Fibroblast of skin of scalp (primary cell): Measurements from ENCODE around the gene PCBP2.
A peak's percentile ranks its signal among the peaks of the same experiment; 100 is the strongest.

ENCODE experiments used
- DNase-seq: peaks from one replicate; pipeline ENCODE4 v3.0.0-alpha.2; 2013

The PCBP2 gene

GRCh38 chr12:53474077-53474476 lies 22.2 kb downstream of the PCBP2 start:
- no peak for DNase-seq

GRCh38 chr12:53474819-53475218 lies 22.9 kb downstream of the PCBP2 start:
- DNase-seq, result no peak

- DNase-seq, result peak; percentile 47
Measured at GRCh38 chr12:53476769-53477209, 24.9 kb downstream of the PCBP2 start.

- no peak for DNase-seq
Measured at GRCh38 chr12:53478865-53479264, 27.0 kb downstream of the PCBP2 start.

GRCh38 chr12:53479331-53479730 lies 27.4 kb downstream of the PCBP2 start:
- no peak for DNase-seq

- DNase-seq, result no peak
Measured at GRCh38 chr12:53480491-53481442, 28.9 kb downstream of the PCBP2 start.

- peak; percentile 37 for DNase-seq
Measured at GRCh38 chr12:53481458-53481857, 29.6 kb downstream of the PCBP2 start.

- DNase-seq, result peak; percentile 37
Measured at GRCh38 chr12:53481939-53482586, 30.2 kb downstream of the PCBP2 start.

- DNase-seq, result no peak
Measured at GRCh38 chr12:53482626-53483168, 30.8 kb downstream of the PCBP2 start.

GRCh38 chr12:53483225-53483978 lies 31.5 kb downstream of the PCBP2 start:
- DNase-seq, result no peak

GRCh38 chr12:53483979-53484377 lies 32.1 kb downstream of the PCBP2 start:
- DNase-seq, result no peak

- no peak for DNase-seq
Measured at GRCh38 chr12:53484686-53485575, 33.0 kb downstream of the PCBP2 start.

- DNase-seq, result no peak
Measured at GRCh38 chr12:53485955-53486735, 34.2 kb downstream of the PCBP2 start.

- no peak for DNase-seq
Measured at GRCh38 chr12:53486736-53487487, 35.0 kb downstream of the PCBP2 start.

GRCh38 chr12:53489242-53489864 lies 37.5 kb downstream of the PCBP2 start:
- DNase-seq, result no peak

GRCh38 chr12:53492188-53492587 lies 40.3 kb downstream of the PCBP2 start:
- DNase-seq, result no peak

GRCh38 chr12:53492830-53493609 lies 41.1 kb downstream of the PCBP2 start:
- DNase-seq, result peak; percentile 91

- DNase-seq, result no peak
Measured at GRCh38 chr12:53493610-53494391, 41.9 kb downstream of the PCBP2 start.
